Osteoblast (primary cell): ENCODE results near the gene HS1BP3. TPM values are rescaled to one million over a fixed set of nuclear protein-coding genes. Genes with fewer than 3 reads are reported as not detected.
A peak's percentile ranks its signal among the peaks of the same experiment; 100 is the strongest.

ENCODE experiments used
- DNase-seq: peaks from one replicate; pipeline ENCODE4 v3.0.0; 2011; ENCODE audit warnings: low spot score, mixed read lengths; ENCODE audit not compliant: insufficient read length; ENCODE audit errors: missing footprints
- H2AFZ ChIP-seq: 2 replicates; pipeline ENCODE4 v1.6.0; 2011; ENCODE audit warnings: mild to moderate bottlenecking, low read length
- H3K27ac ChIP-seq: 2 replicates; pipeline ENCODE4 v1.5.1; 2011; ENCODE audit warnings: mild to moderate bottlenecking, low read depth, low read length, moderate library complexity
- H3K27me3 ChIP-seq: 2 replicates; pipeline ENCODE4 v1.6.0; 2012; ENCODE audit warnings: mild to moderate bottlenecking, control low read depth, inconsistent platforms, low read length, moderate library complexity; ENCODE audit not compliant: insufficient read depth
- H3K36me3 ChIP-seq: 2 replicates; pipeline ENCODE4 v1.5.1; 2011; ENCODE audit warnings: mild to moderate bottlenecking, low read length, control low read depth, moderate library complexity; ENCODE audit not compliant: insufficient read depth
- H3K4me1 ChIP-seq: 2 replicates; pipeline ENCODE4 v1.5.1; 2011; ENCODE audit warnings: mild to moderate bottlenecking, low read length, control low read depth, moderate library complexity; ENCODE audit not compliant: insufficient read depth
- H3K4me2 ChIP-seq: 2 replicates; pipeline ENCODE4 v1.6.0; 2011; ENCODE audit warnings: mild to moderate bottlenecking, low read length; ENCODE audit not compliant: insufficient read depth
- H3K4me3 ChIP-seq: fragments of 200-600 bp; sonication (generic); 3 replicates; pipeline ENCODE4 v1.5.1; 2012; ENCODE audit warnings: mild to moderate bottlenecking, low read length, inconsistent platforms; ENCODE audit not compliant: insufficient read depth
- H3K79me2 ChIP-seq: 2 replicates; pipeline ENCODE4 v1.6.0; 2012; ENCODE audit warnings: mild to moderate bottlenecking, low read length, control low read depth, inconsistent platforms; ENCODE audit not compliant: insufficient read depth
- H3K9me3 ChIP-seq: 2 replicates; pipeline ENCODE4 v1.5.1; 2011; ENCODE audit warnings: low read depth, low read length, control low read depth
- H4K20me1 ChIP-seq: 2 replicates; pipeline ENCODE4 v1.6.0; 2012; ENCODE audit warnings: mild to moderate bottlenecking, low read length, control low read depth; ENCODE audit not compliant: insufficient read depth
- CTCF ChIP-seq: IDR thresholded peaks from 2 replicates; pipeline ENCODE4 v1.5.1; 2011; ENCODE audit warnings: mild to moderate bottlenecking, low read depth, low read length, moderate library complexity; ENCODE audit errors: extremely low read depth
- total RNA-seq: library from RNA; depleted of rRNA; stranded (reverse); fragments of >200 nt; gene quantifications from 2 replicates; pipeline ENCODE4 v1.2.3, GENCODE V29; 2012

HS1BP3 gene
- total RNA-seq, 1 donor, result 47.8 TPM

DNA sequence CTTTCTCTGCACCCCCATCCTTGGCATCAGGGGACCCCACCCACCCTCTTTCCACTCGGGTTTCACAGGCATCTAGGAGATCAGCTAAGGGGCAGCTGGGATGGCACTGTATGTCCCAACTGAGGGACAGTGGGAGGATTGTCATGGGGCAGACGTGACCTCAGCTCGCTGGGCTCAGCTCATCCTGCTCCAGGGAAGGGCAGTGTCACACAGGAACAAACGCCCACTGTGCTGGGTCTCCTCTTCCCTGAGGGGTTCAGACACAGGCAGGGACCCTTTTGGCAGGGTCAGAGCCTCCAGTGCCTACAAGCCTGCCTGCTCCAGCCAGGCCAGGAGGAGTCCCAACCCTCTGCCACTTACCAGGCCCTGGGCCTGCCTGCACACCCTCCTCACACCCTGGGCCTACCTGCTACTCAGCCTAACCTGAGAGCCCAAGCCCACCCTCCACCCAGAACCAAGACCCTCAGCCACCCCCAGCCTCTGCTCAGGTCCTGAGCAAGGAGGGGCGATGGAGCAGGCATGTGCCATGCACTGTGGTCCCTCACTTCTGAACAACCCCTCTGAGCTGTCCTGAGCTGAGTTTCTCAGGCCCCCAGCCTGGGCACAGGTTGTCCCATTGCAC is 68.2 kb downstream of the HS1BP3 start:
- no peak for DNase-seq
- Histone ChIP-seq H3K36me3 (no peaks in the 10 kb centered on the region), H3K4me3 (no peak overlapping the region), H3K27ac (no peak overlapping the region), H3K79me2 (no peaks in the 10 kb centered on the region), H4K20me1 (no peaks in the 10 kb centered on the region), H3K4me2 (no peak overlapping the region), H3K4me1 (peaks cover 40% of the 10 kb centered on the region), H2AFZ (no peak overlapping the region), H3K9me3 (no peaks in the 10 kb centered on the region), H3K27me3 (no peaks in the 10 kb centered on the region)
- no peak for TF ChIP-seq CTCF

- Histone ChIP-seq H3K4me2 (no peak overlapping the region), H3K9me3 (no peaks in the 10 kb centered on the region), H3K79me2 (no peaks in the 10 kb centered on the region), H3K36me3 (no peaks in the 10 kb centered on the region), H3K4me3 (no peak overlapping the region), H3K27me3 (no peaks in the 10 kb centered on the region), H3K27ac (no peak overlapping the region), H2AFZ (no peak overlapping the region), H4K20me1 (no peaks in the 10 kb centered on the region), H3K4me1 (peaks cover 42% of the 10 kb centered on the region)
- TF ChIP-seq CTCF, result no peak
- DNase-seq, result no peak
Measured at GRCh38 chr2:20580690-20581437, 70.0 kb downstream of the HS1BP3 start.

DNA sequence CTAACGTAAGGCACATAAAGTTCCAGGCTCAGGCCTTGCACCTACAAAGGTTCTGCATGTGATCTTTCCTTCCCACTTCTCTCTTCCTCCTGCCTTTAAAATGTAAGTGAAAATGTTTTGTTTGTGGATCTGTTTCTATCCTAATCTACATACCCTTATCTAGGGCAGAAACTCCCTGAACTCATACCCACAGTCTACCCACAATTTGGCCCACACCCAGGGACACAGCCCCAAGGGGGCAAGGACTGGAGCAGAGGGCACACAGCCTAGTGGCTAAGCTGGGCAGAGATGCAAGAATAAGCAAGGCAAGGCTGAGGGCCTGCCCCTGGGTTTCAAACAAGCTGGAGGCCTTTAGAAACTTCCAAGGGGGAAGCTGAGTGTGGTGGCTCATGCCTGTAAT is 71.0 kb downstream of the HS1BP3 start:
- Histone ChIP-seq H3K4me3 (no peak overlapping the region), H3K9me3 (no peaks in the 10 kb centered on the region), H4K20me1 (no peaks in the 10 kb centered on the region), H3K27ac (peak overlapping the region; percentile 89), H3K27me3 (no peaks in the 10 kb centered on the region), H3K36me3 (no peaks in the 10 kb centered on the region), H3K79me2 (no peaks in the 10 kb centered on the region), H3K4me1 (peaks cover 38% of the 10 kb centered on the region), H3K4me2 (no peak overlapping the region), H2AFZ (no peak overlapping the region)
- TF ChIP-seq CTCF, result no peak
- DNase-seq, result no peak
